A549 (cell line): Measurements from ENCODE around the gene RPLP1. TPM values are rescaled to one million over a fixed set of nuclear protein-coding genes. Genes with fewer than 3 reads are reported as not detected.

Experiments
- ATAC-seq, 2 experiments: fragments of 200-7000 bp in 1 of 2; fragments of >200 bp in 1 of 2; cut with Nextera tagmentation in 1 of 2; cut with Tn5 transposase in 1 of 2; 3 replicates each; pipeline versions ENCODE4 v1.8.0 to v1.9.1; 2018 to 2020; ENCODE audit warnings: mild to moderate bottlenecking in 1 of 2, moderate library complexity in 1 of 2
- CTCF ChIA-PET: fragments of 300-600 bp; sonication (Branson Sonifier 250); formaldehyde crosslinking; extraction: SDS; loops from one replicate; lab custom pipeline; 2021; ENCODE audit warnings: antibody characterized with exemption, inconsistent platforms; lab: Yijun Ruan, JAX
- POLR2A ChIA-PET: fragments of 350-600 bp; formaldehyde crosslinking; extraction: SDS; loops from one replicate; lab custom pipeline; 2021; ENCODE audit warnings: antibody characterized with exemption, inconsistent platforms; lab: Yijun Ruan, JAX
- DNase-seq, 2 experiments: peaks; one replicate each; pipeline versions ENCODE4 v3.0.0 to v3.0.0-alpha.2; 2011 to 2016; ENCODE audit warnings: low read depth in 1 of 2, low spot score in 1 of 2
- FAIRE-seq: peaks from 2 replicates; lab custom pipeline; 2011; peaks lifted over from hg19 to GRCh38; lab: Jason Lieb, UNC
- H3K27ac ChIP-seq, 2 experiments: fragments of >200 bp; sonication (Bioruptor Twin); formaldehyde crosslinking; 3 replicates each; pipeline ENCODE4 v1.5.1; 2016 to 2017
- H3K4me1 ChIP-seq: fragments of >200 bp; sonication (Bioruptor Twin); formaldehyde crosslinking; 3 replicates; pipeline ENCODE4 v1.6.1; 2016
- H3K4me2 ChIP-seq: fragments of >200 bp; sonication (Bioruptor Twin); formaldehyde crosslinking; 3 replicates; pipeline ENCODE4 v1.6.1; 2016
- H3K4me3 ChIP-seq: fragments of >200 bp; sonication (Bioruptor Twin); formaldehyde crosslinking; 3 replicates; pipeline ENCODE4 v1.5.1; 2016
- H3K9me3 ChIP-seq: fragments of >200 bp; sonication (Bioruptor Twin); formaldehyde crosslinking; 3 replicates; pipeline ENCODE4 v1.6.1; 2016
- CBX8 ChIP-seq: fragments of 200-600 bp; sonication (generic); IDR thresholded peaks from 2 replicates; pipeline ENCODE4 v1.6.1; 2016
- CHD2 ChIP-seq: fragments of 150-350 bp; IDR thresholded peaks from 2 replicates; pipeline ENCODE4 v1.6.1; 2014; ENCODE audit warnings: low read length; ENCODE audit not compliant: partially characterized antibody
- EHF ChIP-seq: fragments of 250-450 bp; sonication (Bioruptor Pico); IDR thresholded peaks from 2 replicates; pipeline ENCODE4 v1.5.0; 2020; ENCODE audit warnings: mild to moderate bottlenecking
- EHMT2 ChIP-seq: fragments of 200-600 bp; sonication (generic); IDR thresholded peaks from 2 replicates; pipeline ENCODE4 v1.6.1; 2016; ENCODE audit warnings: antibody characterized with exemption, low read depth, mild to moderate bottlenecking, moderate library complexity
- EP300 ChIP-seq, 2 experiments: fragments of >200 bp; sonication (Bioruptor Twin); formaldehyde crosslinking; IDR thresholded peaks; 2 replicates in 1 of 2; 3 replicates in 1 of 2; pipeline ENCODE4 v1.6.1; 2016 to 2017
- FOSB ChIP-seq: fragments of 250-450 bp; sonication (Bioruptor Pico); IDR thresholded peaks from 2 replicates; pipeline ENCODE4 v1.5.0; 2020; ENCODE audit warnings: mild to moderate bottlenecking, moderate library complexity
- FOSL2 ChIP-seq, 2 experiments: fragments of 450-650 bp in 1 of 2; fragments of >200 bp in 1 of 2; sonication (Bioruptor Twin) in 1 of 2; formaldehyde crosslinking; IDR thresholded peaks; 2 replicates each; pipeline versions ENCODE4 v1.5.0 to v1.6.1; 2016 to 2020; ENCODE audit warnings: mild to moderate bottlenecking in 1 of 2, moderate library complexity in 1 of 2
- GATA3 ChIP-seq: IDR thresholded peaks from 2 replicates; pipeline ENCODE4 v1.6.1; 2012; ENCODE audit warnings: borderline replicate concordance
- HOXA7 ChIP-seq: fragments of 250-450 bp; sonication (Bioruptor Pico); IDR thresholded peaks from 2 replicates; pipeline ENCODE4 v1.5.0; 2020; ENCODE audit warnings: mild to moderate bottlenecking, moderate library complexity
- JUN ChIP-seq, 2 experiments: fragments of >200 bp; sonication (Bioruptor Twin); formaldehyde crosslinking; IDR thresholded peaks; 2 replicates in 1 of 2; 3 replicates in 1 of 2; pipeline ENCODE4 v1.6.1; 2016 to 2017
- MAFK ChIP-seq: fragments of 450-650 bp; IDR thresholded peaks from 2 replicates; pipeline ENCODE4 v1.6.1; 2014; ENCODE audit not compliant: partially characterized antibody
- POLR2AphosphoS2 ChIP-seq: conservative IDR thresholded peaks from 2 replicates; pipeline ENCODE4 v1.6.1; 2012; ENCODE audit warnings: low read length, improper control_type of control experiment, inconsistent platforms
- RAD21 ChIP-seq, 2 experiments: fragments of >200 bp in 1 of 2; sonication (Bioruptor Twin) in 1 of 2; formaldehyde crosslinking in 1 of 2; IDR thresholded peaks in 1 of 2; conservative IDR thresholded peaks in 1 of 2; 2 replicates in 1 of 2; 3 replicates in 1 of 2; pipeline ENCODE4 v1.6.1; 2012 to 2018; ENCODE audit warnings: inconsistent platforms in 1 of 2
- RARB ChIP-seq: fragments of 250-450 bp; sonication (Bioruptor Pico); IDR thresholded peaks from 2 replicates; pipeline ENCODE4 v1.8.0; 2021; ENCODE audit warnings: mild to moderate bottlenecking, moderate library complexity
- RFX5 ChIP-seq: fragments of 450-650 bp; IDR thresholded peaks from 2 replicates; pipeline ENCODE4 v1.7.1; 2014; ENCODE audit warnings: antibody characterized with exemption, mild to moderate bottlenecking, moderate library complexity
- SMC3 ChIP-seq: fragments of >200 bp; sonication (Bioruptor Twin); formaldehyde crosslinking; IDR thresholded peaks from 3 replicates; pipeline ENCODE4 v1.6.1; 2018; ENCODE audit warnings: inconsistent platforms
- SREBF2 ChIP-seq: fragments of 450-650 bp; IDR thresholded peaks from 2 replicates; pipeline ENCODE4 v1.6.1; 2014; ENCODE audit warnings: mild to moderate bottlenecking, moderate library complexity
- TFCP2L1 ChIP-seq: fragments of 250-450 bp; sonication (Bioruptor Pico); IDR thresholded peaks from 2 replicates; pipeline ENCODE4 v1.5.0; 2021; ENCODE audit warnings: mild to moderate bottlenecking
- TP53 ChIP-seq: fragments of 250-450 bp; sonication (Bioruptor Pico); IDR thresholded peaks from 2 replicates; pipeline ENCODE4 v1.5.0; 2021; ENCODE audit warnings: mild to moderate bottlenecking, moderate library complexity
- ZSCAN20 ChIP-seq: fragments of 250-450 bp; sonication (Bioruptor Pico); IDR thresholded peaks from 2 replicates; pipeline ENCODE4 v1.8.0; 2022; ENCODE audit warnings: mild to moderate bottlenecking, moderate library complexity
- WGBS: methylation state at CpG from one replicate; pipeline ENCODE4 v1.1.6; 2017; ENCODE audit errors: missing lambda C conversion rate; 5-methylcytosine and 5-hydroxymethylcytosine counted together
- polyA plus RNA-seq, 4 experiments: library from polyadenylated mRNA; depleted of rRNA in 3 of 4; stranded (reverse); fragments of >200 nt; fragmentation: RNase III in 1 of 4; extraction: RNeasy Plus Mini Kit Qiagen cat#74134 plus additional on column Dnase treatment in 1 of 4; gene quantifications; 2 replicates in 3 of 4; 3 replicates in 1 of 4; pipeline ENCODE4 v1.2.3, GENCODE V29; 2011 to 2017
- TF ChIP-seq, protein P1 (sequence below): fragments of 250-450 bp; sonication (Bioruptor Pico); IDR thresholded peaks from 2 replicates; pipeline ENCODE4 v1.5.0; 2020; ENCODE audit warnings: low read depth, mild to moderate bottlenecking, moderate library complexity
- TF ChIP-seq, protein P2 (sequence below): fragments of >200 bp; sonication (Bioruptor Twin); formaldehyde crosslinking; IDR thresholded peaks from 2 replicates; pipeline ENCODE4 v1.6.1; 2016
- TF ChIP-seq, protein P3 (sequence below): IDR thresholded peaks from 2 replicates; pipeline ENCODE4 v1.6.1; 2012
- TF ChIP-seq, protein P4 (sequence below): IDR thresholded peaks from 2 replicates; pipeline ENCODE4 v1.6.1; 2012; ENCODE audit warnings: low read depth, borderline replicate concordance
- TF ChIP-seq, protein P5 (sequence below): fragments of >200 bp; sonication (Bioruptor Twin); formaldehyde crosslinking; IDR thresholded peaks from 3 replicates; pipeline ENCODE4 v1.6.1; 2016
- TF ChIP-seq, protein P6 (sequence below): IDR thresholded peaks from 2 replicates; pipeline ENCODE4 v1.6.1; 2012

Gene RPLP1
- polyA plus RNA-seq, 2 of the 4 experiments (the other 2 are of a cell fraction), result 1,245 to 4,104 TPM

DNA sequence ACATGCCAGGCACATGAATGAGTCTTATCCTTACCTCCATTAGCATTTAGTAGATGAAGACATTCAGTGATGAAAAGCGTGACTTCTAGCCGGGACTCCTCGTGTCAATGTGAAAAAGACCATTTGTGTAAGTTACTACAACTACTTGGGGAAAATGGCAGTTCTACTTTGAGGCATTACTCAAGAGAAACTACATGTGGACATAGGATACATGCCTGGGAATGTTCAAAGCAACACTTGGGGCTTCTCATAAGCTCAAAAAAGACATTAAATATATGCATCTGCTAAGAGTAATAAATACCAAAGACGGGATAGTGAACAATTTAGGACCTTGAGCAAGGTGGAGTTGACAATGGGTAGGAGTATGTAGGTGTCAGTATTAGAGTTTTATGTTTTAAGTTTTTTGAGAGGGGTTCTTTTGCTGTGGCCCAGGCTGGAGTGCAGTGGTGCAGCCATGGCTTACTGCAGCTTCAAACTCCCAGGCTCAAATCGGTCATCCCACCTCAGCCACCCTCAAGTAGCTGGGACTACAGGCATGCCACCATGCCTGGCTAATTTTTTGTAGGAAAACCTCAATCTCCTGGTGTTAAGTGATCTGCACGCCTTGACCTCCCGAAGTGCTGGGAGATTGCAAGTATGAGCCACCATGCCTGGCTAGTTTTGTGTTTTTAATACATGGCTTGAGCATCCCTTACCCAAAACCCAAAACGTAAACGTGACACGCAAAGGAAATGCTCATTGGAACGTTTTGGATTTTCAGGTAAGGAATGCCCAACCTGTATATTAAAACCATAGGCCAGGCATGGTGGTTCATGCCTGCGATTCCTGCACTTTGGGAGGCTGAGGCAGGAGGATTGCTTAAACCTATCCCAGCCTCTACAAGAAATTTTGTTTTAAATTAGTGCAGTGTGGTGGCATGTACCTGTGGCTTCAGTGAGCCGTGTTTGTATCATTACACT lies 3.9 kb downstream of the RPLP1 start:
- CTCF ChIA-PET, result interaction anchor here (1.2 to 1.7 kb wide), 5 partner anchors 9 to 1032 kb away, joined by 3 to 5 read pairs (median 3); no protein-coding TSS in a partner anchor
- no peak for ATAC-seq

DNA sequence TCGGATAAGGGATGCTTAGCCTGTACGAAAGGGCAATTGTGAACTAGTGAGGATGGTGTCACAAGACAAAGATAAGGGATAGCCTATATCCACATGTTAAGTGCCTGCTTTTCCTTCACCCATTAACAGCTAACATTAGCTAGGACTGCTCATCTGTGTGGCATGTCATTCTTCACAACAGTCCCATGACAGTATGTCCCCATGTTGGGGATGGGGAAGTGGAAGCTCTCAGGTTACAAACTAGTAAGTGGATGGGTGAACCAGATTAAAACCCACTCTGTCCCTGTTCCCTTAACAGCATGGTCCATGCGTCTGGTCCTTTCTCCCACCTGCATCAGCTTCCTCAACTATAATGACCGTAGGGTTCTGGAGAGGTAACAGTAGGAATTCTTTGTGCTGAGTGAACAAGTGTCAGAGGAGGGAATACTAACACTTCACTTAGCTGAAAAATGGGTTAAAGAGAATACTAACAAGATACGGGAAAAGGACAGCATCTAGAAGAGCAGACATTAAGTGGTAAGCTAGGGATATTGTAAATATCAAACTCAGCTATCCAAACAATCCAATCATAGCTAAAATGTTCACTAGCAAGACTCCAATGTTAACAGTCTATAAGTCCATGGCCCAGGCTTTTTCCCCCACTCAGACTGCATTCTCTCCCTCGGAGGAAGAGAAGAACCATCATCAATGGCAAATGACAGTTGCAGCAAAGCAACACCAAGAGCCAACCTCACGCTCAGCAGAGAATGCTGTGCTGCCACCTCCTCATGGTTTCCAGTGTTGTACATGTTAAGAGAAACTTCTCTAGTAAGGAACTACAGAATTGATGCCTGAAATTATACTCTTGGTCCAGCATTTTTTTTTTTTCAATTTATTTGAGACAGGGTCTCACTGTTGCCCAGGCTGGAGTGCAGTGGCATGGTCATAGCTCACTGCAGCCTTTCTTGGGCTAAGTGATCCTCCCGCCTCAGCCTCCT lies 5.0 kb downstream of the RPLP1 start:
- DNase-seq, result no peak
- POLR2A ChIA-PET, result interaction anchor here (0.7 to 0.9 kb wide), 3 partner anchors 43 to 158 kb away, joined by 3 to 4 read pairs (median 4); partner anchors contain the start of gene KIF23
- no peak overlapping the region for H3K4me3 ChIP-seq
- WGBS, result 79% methylated on average over 8 of the region's 8 CpGs
- FAIRE-seq, result no peak
- H3K9me3 ChIP-seq, result no peaks in the 10 kb centered on the region
- H3K4me2 ChIP-seq, result no peak overlapping the region
- CTCF ChIA-PET, result interaction anchor here (0.7 to 1.7 kb wide), 5 partner anchors 8 to 1031 kb away, joined by 3 to 5 read pairs (median 3); no protein-coding TSS in a partner anchor
- peak; percentile 78; the same call in 1 of the 2 replicates for TF ChIP-seq POLR2AphosphoS2
- TF ChIP-seq EHF, result no peak
- no peak for TF ChIP-seq EHMT2
- no peak for TF ChIP-seq CHD2
- TF ChIP-seq SREBF2, result no peak
- no peak for TF ChIP-seq EP300 (IDR thresholded peaks at IDR 0.05)
- no peak for TF ChIP-seq CBX8
- 0 out of 2 replicates have a peak, but pooled peaks have one; percentile 11 for TF ChIP-seq TP53 (CRISPR knock-in tag)
- peak; percentile 48; the same call in 1 of the 2 replicates for TF ChIP-seq TFCP2L1 (CRISPR knock-in tag)
- no peak for TF ChIP-seq FOSL2 (IDR thresholded peaks at IDR 0.05)
- 0 out of 2 replicates have a peak, but pooled peaks have one; percentile 21 for TF ChIP-seq FOSL2 (CRISPR knock-in tag; IDR thresholded peaks at IDR 0.05)
- TF ChIP-seq HOXA7, result peak; percentile 9
- 0 out of 2 replicates have a peak, but pooled peaks have one; percentile 60 for TF ChIP-seq RARB (CRISPR knock-in tag)
- H3K27ac ChIP-seq, result no peak overlapping the region
- H3K4me1 ChIP-seq, result peaks cover 30% of the 10 kb centered on the region
- peak; percentile 2 to 3; a peak in 2 of 6 replicates for ATAC-seq

More for the DNA sequence above, 3.9 kb downstream of the RPLP1 start:
- H3K4me2 ChIP-seq, result peak overlapping the region; percentile 93; the same call in 2 of the 3 replicates
- WGBS, result 84% methylated on average over 13 of the region's 13 CpGs
- DNase-seq, result no peak
- POLR2A ChIA-PET, result no interaction called here
- no peaks in the 10 kb centered on the region for H3K9me3 ChIP-seq
- TF ChIP-seq MAFK (no peak), RFX5 (no peak), GATA3 (0 out of 2 replicates have a peak, but pooled peaks have one; percentile 20), HOXA7 (peak; percentile 79), CHD2 (peak; percentile 7), RARB (CRISPR knock-in tag) (peak; percentile 49), JUN (IDR thresholded peaks at IDR 0.05) (peak; percentile 30 to 65; a peak in 3 of 5 replicates), ZSCAN20 (CRISPR knock-in tag) (no peak), SMC3 (no peak), RAD21 (conservative IDR thresholded peaks at IDR 0.05 in 1 of 2, IDR thresholded peaks at IDR 0.05 in 1 of 2) (no peak), EP300 (IDR thresholded peaks at IDR 0.05) (no peak), TP53 (CRISPR knock-in tag) (0 out of 2 replicates have a peak, but pooled peaks have one; percentile 54), FOSB (CRISPR knock-in tag) (peak; percentile 62; the same call in 1 of the 2 replicates), EHMT2 (no peak)
- TF ChIP-seq, protein P1, sequence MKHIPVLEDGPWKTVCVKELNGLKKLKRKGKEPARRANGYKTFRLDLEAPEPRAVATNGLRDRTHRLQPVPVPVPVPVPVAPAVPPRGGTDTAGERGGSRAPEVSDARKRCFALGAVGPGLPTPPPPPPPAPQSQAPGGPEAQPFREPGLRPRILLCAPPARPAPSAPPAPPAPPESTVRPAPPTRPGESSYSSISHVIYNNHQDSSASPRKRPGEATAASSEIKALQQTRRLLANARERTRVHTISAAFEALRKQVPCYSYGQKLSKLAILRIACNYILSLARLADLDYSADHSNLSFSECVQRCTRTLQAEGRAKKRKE (CRISPR knock-in tag), result peak; percentile 21; the same call in 1 of the 2 replicates
- TF ChIP-seq, protein P2, sequence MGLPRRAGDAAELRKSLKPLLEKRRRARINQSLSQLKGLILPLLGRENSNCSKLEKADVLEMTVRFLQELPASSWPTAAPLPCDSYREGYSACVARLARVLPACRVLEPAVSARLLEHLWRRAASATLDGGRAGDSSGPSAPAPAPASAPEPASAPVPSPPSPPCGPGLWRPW, result no peak
- TF ChIP-seq, protein P3, sequence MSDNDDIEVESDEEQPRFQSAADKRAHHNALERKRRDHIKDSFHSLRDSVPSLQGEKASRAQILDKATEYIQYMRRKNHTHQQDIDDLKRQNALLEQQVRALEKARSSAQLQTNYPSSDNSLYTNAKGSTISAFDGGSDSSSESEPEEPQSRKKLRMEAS, result no peak
- TF ChIP-seq, protein P4, sequence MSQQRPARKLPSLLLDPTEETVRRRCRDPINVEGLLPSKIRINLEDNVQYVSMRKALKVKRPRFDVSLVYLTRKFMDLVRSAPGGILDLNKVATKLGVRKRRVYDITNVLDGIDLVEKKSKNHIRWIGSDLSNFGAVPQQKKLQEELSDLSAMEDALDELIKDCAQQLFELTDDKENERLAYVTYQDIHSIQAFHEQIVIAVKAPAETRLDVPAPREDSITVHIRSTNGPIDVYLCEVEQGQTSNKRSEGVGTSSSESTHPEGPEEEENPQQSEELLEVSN, result 0 out of 2 replicates have a peak, but pooled peaks have one; percentile 4
- TF ChIP-seq, protein P5, sequence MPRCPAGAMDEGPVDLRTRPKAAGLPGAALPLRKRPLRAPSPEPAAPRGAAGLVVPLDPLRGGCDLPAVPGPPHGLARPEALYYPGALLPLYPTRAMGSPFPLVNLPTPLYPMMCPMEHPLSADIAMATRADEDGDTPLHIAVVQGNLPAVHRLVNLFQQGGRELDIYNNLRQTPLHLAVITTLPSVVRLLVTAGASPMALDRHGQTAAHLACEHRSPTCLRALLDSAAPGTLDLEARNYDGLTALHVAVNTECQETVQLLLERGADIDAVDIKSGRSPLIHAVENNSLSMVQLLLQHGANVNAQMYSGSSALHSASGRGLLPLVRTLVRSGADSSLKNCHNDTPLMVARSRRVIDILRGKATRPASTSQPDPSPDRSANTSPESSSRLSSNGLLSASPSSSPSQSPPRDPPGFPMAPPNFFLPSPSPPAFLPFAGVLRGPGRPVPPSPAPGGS, result 0 out of 3 replicates have a peak, but pooled peaks have one; percentile 10
- TF ChIP-seq, protein P6, sequence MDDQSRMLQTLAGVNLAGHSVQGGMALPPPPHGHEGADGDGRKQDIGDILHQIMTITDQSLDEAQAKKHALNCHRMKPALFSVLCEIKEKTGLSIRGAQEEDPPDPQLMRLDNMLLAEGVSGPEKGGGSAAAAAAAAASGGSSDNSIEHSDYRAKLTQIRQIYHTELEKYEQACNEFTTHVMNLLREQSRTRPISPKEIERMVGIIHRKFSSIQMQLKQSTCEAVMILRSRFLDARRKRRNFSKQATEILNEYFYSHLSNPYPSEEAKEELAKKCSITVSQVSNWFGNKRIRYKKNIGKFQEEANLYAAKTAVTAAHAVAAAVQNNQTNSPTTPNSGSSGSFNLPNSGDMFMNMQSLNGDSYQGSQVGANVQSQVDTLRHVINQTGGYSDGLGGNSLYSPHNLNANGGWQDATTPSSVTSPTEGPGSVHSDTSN, result 0 out of 2 replicates have a peak, but pooled peaks have one; percentile 17
- FAIRE-seq, result no peak
- H3K4me3 ChIP-seq, result no peak overlapping the region
- H3K27ac ChIP-seq, result no peak overlapping the region
- peaks cover 32% of the 10 kb centered on the region for H3K4me1 ChIP-seq
